Smooth muscle cell (in vitro differentiated cells): ENCODE data around the gene RAI1. TPM values are rescaled to one million over a fixed set of nuclear protein-coding genes. Genes with fewer than 3 reads are reported as not detected.

Experiments
- DNase-seq: peaks from one replicate; lab custom pipeline; 2025; ENCODE audit not compliant: unreplicated experiment; lab: John Stamatoyannopoulos, UW
- H2AFZ ChIP-seq: fragments of 200-600 bp; sonication (generic); 2 replicates; pipeline ENCODE4 v1.6.0; 2016; ENCODE audit warnings: antibody characterized with exemption, low read depth, mild to moderate bottlenecking
- H3F3A ChIP-seq: fragments of 200-600 bp; sonication (generic); 2 replicates; pipeline ENCODE4 v1.6.0; 2017; ENCODE audit warnings: antibody characterized with exemption, low read depth
- H3K27ac ChIP-seq: fragments of 200-600 bp; sonication (generic); 2 replicates; pipeline ENCODE4 v1.5.1; 2016; ENCODE audit warnings: low read depth, mild to moderate bottlenecking
- H3K27me3 ChIP-seq: fragments of 200-600 bp; sonication (generic); 2 replicates; pipeline ENCODE4 v1.6.1; 2016; ENCODE audit warnings: low read depth, mild to moderate bottlenecking
- H3K36me3 ChIP-seq: fragments of 200-600 bp; sonication (generic); 2 replicates; pipeline ENCODE4 v1.5.1; 2016; ENCODE audit warnings: low read depth
- H3K4me1 ChIP-seq: fragments of 200-600 bp; sonication (generic); 2 replicates; pipeline ENCODE4 v1.5.1; 2016; ENCODE audit warnings: low read depth
- H3K4me2 ChIP-seq: fragments of 200-600 bp; sonication (generic); 2 replicates; pipeline ENCODE4 v1.6.0; 2016; ENCODE audit warnings: mild to moderate bottlenecking
- H3K4me3 ChIP-seq: fragments of 200-600 bp; sonication (generic); 2 replicates; pipeline ENCODE4 v1.5.1; 2016; ENCODE audit warnings: mild to moderate bottlenecking
- H3K79me2 ChIP-seq: fragments of 200-600 bp; sonication (generic); 2 replicates; pipeline ENCODE4 v1.6.0; 2016; ENCODE audit warnings: low read depth, mild to moderate bottlenecking
- H3K9ac ChIP-seq: fragments of 200-600 bp; sonication (generic); 2 replicates; pipeline ENCODE4 v1.6.0; 2016; ENCODE audit warnings: low read depth
- H3K9me3 ChIP-seq: fragments of 200-600 bp; sonication (generic); replicated peaks from 2 replicates; pipeline ENCODE4 v1.5.1; 2016; ENCODE audit warnings: low read depth
- H4K20me1 ChIP-seq: fragments of 200-600 bp; sonication (generic); 2 replicates; pipeline ENCODE4 v1.6.0; 2016; ENCODE audit warnings: low read depth
- WGBS: methylation state at CpG from one replicate; pipeline ENCODE4 v1.1.7; 2016; ENCODE audit warnings: low lambda C conversion rate; 5-methylcytosine and 5-hydroxymethylcytosine counted together
- polyA plus RNA-seq: library from polyadenylated mRNA; unstranded; fragments of >200 nt; fragmentation: Nextera tagmentation; extraction: Ambion mirVana; gene quantifications from 2 replicates; pipeline ENCODE4 v1.2.1, GENCODE V29; 2016
- total RNA-seq: library from RNA; depleted of rRNA; stranded (reverse); fragments of >200 nt; gene quantifications from 2 replicates; pipeline ENCODE4 v1.2.3, GENCODE V29; 2014
- TF ChIP-seq, protein P1 (sequence below): fragments of 200-600 bp; sonication (generic); IDR thresholded peaks from 2 replicates; pipeline ENCODE4 v1.5.1; 2017; ENCODE audit warnings: borderline replicate concordance, mild to moderate bottlenecking, antibody characterized with exemption; ENCODE audit not compliant: insufficient read depth, poor library complexity, severe bottlenecking

Gene RAI1
- total and polyA plus RNA-seq, 2 experiments from 2014 or later = 11.1 to 17.6 TPM

GRCh38 chr17:17739388-17740066, 58.3 kb downstream of the RAI1 start:
- peak overlapping the region; percentile 68 for H3K27ac ChIP-seq
- no peaks in the 10 kb centered on the region for H3K27me3 ChIP-seq
- H3K36me3 ChIP-seq = no peaks in the 10 kb centered on the region
- 33% methylated on average over 9 of the region's 10 CpGs for WGBS
- peaks cover 44% of the 10 kb centered on the region for H3K4me1 ChIP-seq
- H4K20me1 ChIP-seq = peaks cover 98% of the 10 kb centered on the region
- TF ChIP-seq, protein P1, sequence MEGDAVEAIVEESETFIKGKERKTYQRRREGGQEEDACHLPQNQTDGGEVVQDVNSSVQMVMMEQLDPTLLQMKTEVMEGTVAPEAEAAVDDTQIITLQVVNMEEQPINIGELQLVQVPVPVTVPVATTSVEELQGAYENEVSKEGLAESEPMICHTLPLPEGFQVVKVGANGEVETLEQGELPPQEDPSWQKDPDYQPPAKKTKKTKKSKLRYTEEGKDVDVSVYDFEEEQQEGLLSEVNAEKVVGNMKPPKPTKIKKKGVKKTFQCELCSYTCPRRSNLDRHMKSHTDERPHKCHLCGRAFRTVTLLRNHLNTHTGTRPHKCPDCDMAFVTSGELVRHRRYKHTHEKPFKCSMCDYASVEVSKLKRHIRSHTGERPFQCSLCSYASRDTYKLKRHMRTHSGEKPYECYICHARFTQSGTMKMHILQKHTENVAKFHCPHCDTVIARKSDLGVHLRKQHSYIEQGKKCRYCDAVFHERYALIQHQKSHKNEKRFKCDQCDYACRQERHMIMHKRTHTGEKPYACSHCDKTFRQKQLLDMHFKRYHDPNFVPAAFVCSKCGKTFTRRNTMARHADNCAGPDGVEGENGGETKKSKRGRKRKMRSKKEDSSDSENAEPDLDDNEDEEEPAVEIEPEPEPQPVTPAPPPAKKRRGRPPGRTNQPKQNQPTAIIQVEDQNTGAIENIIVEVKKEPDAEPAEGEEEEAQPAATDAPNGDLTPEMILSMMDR = no peak
- H2AFZ ChIP-seq = no peak overlapping the region
- no peak overlapping the region for H3K4me3 ChIP-seq
- H3F3A ChIP-seq = peaks cover 15% of the 10 kb centered on the region
- peak overlapping the region; percentile 78 for H3K4me2 ChIP-seq
- H3K9ac ChIP-seq = peak overlapping the region; percentile 62
- peaks cover 93% of the 10 kb centered on the region for H3K79me2 ChIP-seq
- no peaks in the 10 kb centered on the region for H3K9me3 ChIP-seq
- DNase-seq = peak; percentile 10

- H3K4me3 ChIP-seq = no peak overlapping the region
- no peaks in the 10 kb centered on the region for H3K9me3 ChIP-seq
- peak overlapping the region; percentile 68 for H3K27ac ChIP-seq
- no peak overlapping the region for H2AFZ ChIP-seq
- 74% methylated on average over 27 of the region's 27 CpGs for WGBS
- H3F3A ChIP-seq = peaks cover 15% of the 10 kb centered on the region
- no peak for DNase-seq
- peaks cover 44% of the 10 kb centered on the region for H3K4me1 ChIP-seq
- peaks cover 92% of the 10 kb centered on the region for H3K79me2 ChIP-seq
- H3K4me2 ChIP-seq = peak overlapping the region; percentile 78
- H3K27me3 ChIP-seq = no peaks in the 10 kb centered on the region
- TF ChIP-seq, protein P1 = no peak
- peaks cover 98% of the 10 kb centered on the region for H4K20me1 ChIP-seq
- H3K36me3 ChIP-seq = no peaks in the 10 kb centered on the region
- peak overlapping the region; percentile 6 for H3K9ac ChIP-seq
Measured at GRCh38 chr17:17740615-17741348, 59.5 kb downstream of the RAI1 start.

GRCh38 chr17:17741349-17742023, 60.2 kb downstream of the RAI1 start:
- TF ChIP-seq, protein P1 = no peak
- Histone ChIP-seq H3K4me2 (peak overlapping the region; percentile 78), H3K4me1 (peaks cover 44% of the 10 kb centered on the region), H4K20me1 (peaks cover 98% of the 10 kb centered on the region), H3F3A (peaks cover 15% of the 10 kb centered on the region), H3K4me3 (no peak overlapping the region), H3K27me3 (no peaks in the 10 kb centered on the region), H3K9me3 (no peaks in the 10 kb centered on the region), H3K36me3 (no peaks in the 10 kb centered on the region), H3K79me2 (peaks cover 92% of the 10 kb centered on the region), H3K9ac (peak overlapping the region; percentile 6), H3K27ac (peak overlapping the region; percentile 48), H2AFZ (no peak overlapping the region)
- 52% methylated on average over 18 of the region's 18 CpGs for WGBS
- peak; percentile 22 for DNase-seq
